HL-60/S4 treated with phorbol 12-myristate 13-acetate at 8.2 ng/mL for 4 days and 3 days (cell line): ENCODE measurements around the gene ZNF850.
"Not testable (repeated sequence)": the region's sequence is repeated elsewhere in the genome, so short reads cannot be mapped to it uniquely, and the experiment has no call there.

ENCODE experiments used
- in situ Hi-C: fragments of 300-500 bp; cut with MboI; formaldehyde crosslinking; loops from 2 replicates; pipeline ENCODE4 v1.15.0; 2022; ENCODE audit warnings: low sequenced_read_pairs

ZNF850 gene

DNA sequence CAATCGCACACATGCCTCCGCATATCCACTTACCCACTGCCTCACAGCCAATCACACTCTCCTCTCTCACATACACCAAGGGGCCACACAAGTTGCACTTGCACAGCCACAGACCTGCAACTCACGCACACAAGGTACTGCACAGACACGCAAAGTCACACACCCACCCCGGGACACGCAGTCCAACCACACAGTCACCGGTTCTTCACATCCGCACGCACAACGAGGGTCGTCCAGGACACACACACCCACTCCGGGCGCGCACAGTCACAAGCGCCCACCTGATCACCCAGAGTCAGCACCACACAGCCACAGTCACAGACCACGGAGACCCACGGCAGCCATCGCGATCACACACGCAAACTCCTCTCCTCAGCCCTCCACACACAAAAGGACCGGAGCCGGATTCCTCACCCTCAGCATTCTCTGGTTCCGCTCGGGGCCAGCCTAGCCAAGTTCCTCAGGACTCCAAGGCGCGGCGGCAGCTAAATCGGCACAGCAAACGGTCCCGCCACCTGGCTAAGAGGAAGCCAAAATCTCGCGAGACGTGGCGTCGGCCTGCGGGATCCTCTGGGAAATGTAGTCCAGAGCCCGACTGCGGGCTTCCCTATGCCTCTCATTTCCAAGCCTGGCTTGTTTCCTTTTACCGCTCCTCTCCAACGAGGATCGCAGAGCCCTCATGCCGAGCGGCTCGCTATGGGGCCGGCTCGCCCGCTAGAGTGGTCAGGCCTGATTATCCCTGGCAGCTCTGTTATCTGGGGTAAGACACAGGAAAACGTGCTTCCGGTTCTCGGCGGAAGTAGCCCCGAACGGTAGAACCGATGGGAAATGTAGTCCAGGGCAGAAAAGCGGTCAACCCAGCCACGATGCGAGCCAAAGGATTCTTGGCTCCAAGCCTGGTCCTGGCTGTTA is at the start of gene ZNF850:
ZNF850 (minus strand) TSS at position 497 of the 912 bp plus-strand sequence. CDS start 10,201 bp downstream, outside the sequence.
- in situ Hi-C loops = no loop called here

DNA sequence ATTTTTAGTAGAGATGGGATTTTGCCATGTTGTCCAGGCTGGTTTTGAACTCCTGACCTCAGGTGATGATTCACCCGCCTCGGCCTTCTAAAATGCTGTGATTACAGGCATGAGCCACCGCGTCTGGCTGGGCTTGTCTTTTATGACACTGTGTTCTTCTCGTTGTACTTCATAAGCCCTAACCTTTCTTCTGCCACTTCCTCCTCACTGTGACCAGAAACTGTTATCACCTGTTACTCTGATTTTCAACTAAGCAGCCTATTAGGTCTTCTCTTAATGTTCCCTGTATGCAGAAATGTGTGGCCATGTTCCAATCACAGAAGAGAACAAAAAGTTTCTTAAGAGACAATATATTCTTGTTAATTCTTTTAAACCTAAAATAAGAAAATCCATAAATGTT is 49.2 kb upstream of the ZNF850 start:
- in situ Hi-C loops = no loop called here

DNA sequence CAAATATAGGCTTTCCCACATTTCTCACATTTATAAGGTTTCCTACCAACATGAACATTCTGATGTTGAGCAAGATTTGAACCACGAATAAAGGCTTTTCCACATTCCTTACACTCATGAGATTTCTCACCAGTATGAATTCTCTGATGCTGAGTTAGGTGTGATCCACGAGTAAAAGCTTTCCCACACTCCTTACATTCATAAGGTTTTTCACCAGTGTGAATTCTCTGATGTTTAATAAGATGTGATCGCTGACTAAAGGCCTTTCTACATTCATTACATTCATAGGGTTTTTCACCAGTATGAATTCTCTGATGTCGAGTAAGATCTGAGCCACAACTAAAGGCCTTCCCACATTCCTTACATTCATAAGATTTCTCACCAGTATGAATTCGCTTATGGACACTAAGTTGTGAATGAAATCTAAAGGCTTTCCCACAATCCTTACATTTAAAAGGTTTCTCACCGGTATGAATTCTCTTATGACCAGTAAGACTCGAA is 46.6 kb upstream of the ZNF850 start:
- in situ Hi-C loops = no loop called here

GRCh38 chr19:36807029-36807428 is 34.4 kb upstream of the ZNF850 start:
- in situ Hi-C loops = no loop called here

DNA sequence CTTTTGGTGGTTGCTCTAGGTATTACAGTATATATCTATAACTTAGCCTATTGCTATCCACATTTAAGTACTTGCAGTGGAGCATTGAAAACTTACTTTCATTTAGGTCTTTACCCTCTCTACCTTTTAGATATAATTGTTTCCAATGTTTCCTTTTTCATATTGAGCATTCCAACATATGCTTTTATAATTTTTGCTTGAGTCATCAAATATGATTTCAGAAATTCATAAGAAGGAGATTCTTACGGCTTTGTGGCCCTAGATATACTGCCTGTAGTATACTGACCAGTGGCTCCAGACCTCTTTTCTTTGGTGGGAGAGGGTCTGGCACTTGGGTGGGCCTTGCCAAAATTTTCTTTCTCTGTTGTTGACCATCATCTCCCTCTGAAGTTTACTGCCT is 32.8 kb upstream of the ZNF850 start:
- in situ Hi-C loops = no loop called here

DNA sequence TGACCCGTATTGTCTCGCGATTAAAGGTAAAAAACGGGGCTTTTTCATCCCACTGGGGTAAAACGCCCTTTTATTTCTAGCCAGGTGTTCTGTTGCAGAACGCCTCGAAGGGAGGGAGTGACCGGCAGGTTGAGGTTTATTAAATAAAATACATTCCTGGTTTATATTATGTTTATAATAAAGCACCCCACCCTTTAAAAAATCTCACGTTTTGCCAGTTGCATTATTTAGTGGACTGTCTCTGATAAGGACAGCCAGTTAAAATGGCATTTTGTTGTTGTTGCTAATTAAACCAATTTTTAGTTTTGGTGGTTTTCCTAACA is 25.1 kb upstream of the ZNF850 start:
- in situ Hi-C loops = no loop called here

GRCh38 chr19:36796714-36796992 is 24.0 kb upstream of the ZNF850 start:
- in situ Hi-C loops = no loop called here

- in situ Hi-C loops = not testable (repeated sequence)
Measured at GRCh38 chr19:36791420-36792141, 19.0 kb upstream of the ZNF850 start.

- in situ Hi-C loops = no loop called here
Measured at GRCh38 chr19:36775768-36776167, 3.2 kb upstream of the ZNF850 start.

DNA sequence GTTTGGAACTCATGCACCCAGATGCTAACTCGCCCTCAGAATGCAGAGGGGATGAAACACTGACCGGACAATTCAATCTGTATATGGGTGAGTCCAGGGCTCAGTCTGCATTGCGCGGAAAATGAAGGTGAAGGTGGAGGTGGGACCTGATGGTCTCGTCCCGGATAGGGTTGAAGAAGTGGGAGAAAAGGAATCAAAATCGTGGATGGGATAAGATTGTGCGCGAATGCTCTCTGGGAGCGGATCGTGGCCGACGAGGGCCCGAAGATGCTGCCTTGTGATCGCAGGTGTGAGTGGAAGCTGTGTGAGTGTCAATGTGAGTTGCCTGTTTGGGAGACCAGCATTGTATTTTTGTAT is 594 bp upstream of the ZNF850 start:
- in situ Hi-C loops = no loop called here

DNA sequence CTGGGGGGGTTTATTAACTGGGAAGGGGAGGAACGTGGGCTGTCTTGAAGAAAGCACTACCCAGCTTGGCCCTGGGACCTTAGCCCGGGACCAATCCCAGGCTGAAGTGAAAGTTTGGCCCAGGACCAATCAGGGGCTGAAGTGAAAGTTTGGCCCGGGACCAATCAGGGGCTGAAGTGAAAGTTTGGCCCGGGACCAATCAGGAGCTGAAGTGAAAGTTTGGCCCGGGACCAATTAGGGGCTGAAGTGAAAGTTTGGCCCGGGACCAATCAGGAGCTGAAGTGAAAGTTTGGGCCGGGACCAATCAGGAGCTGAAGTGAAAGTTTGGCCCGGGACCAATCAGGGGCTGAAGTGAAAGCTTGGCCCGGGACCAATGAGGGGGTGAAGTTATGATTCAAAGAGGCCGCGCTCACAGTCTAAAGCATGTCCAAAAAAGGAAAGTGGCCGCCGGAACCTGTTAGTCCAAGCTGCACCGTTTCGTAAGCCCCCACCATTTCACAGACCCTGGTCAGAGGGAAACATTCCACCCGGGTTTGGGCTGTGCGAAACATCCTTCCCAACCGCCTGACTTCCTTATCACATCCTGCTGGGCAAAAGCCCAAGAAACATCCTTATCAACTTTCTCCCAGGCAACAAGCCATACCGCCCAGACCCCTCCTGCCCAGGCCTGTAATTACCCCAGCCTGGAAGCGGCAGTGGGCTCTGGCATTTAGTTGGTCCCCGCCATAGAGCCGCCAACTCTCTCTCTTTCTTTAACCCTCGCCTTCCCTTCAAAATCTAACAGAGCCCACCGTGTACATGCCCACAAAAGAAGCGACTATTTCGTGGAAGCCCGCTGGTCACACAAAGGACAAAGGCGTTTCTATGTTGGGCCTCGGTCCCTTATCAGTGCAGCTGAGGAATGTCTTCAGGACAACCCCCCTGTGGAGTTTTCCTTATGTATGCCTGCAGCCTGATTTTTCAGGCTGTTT is 1.1 kb downstream of the ZNF850 start:
- in situ Hi-C loops = no loop called here

DNA sequence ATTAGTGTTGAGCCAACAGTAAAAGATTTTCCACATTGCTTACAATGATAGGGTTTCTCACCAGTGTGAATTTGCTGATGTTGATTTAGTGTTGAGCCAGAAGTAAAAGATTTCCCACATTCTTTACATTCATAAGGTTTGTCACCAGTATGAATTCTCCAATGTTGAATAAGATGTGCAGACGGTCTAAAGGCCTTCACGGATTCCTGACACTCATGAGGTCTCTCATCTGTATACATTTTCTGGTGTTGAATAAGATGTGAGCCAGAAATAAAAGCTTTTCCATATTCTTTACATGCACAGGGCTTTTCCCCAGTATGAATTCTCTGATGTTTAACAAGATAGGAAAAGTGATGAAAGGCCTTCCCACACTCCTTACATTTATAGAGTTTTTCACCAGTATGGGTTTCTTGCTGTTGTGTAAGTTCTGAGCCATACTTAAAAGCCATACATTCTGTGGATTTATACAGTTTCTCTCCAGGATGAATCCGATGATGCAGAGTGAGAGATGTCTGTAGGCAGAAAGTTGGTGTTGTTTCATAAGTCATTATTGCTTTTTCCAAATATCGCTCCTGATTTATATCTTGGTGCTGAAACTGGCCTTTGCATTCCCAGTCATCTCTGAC is 22.4 kb downstream of the ZNF850 start:
- in situ Hi-C loops = no loop called here

DNA sequence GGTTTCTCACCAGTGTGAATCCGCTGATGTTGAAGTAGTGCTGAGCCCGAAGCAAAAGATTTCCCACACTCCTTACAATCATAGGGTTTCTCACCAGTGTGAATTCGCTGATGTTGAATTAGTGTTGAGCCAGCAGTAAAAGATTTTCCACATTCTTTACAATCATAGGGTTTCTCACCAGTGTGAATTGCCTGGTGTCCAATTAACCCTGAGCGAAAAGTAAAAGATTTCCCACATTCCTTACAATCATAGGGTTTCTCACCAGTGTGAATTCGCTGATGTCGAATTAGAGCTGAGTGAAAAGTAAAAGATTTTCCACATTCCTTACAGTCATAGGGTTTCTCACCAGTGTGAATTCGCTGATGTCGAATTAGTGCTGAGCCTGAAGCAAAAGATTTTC is 23.0 kb downstream of the ZNF850 start:
- in situ Hi-C loops = not testable (repeated sequence)

GRCh38 chr19:36748431-36749275 is 24.0 kb downstream of the ZNF850 start:
- in situ Hi-C loops = no loop called here

- in situ Hi-C loops = no loop called here
Measured at GRCh38 chr19:36747750-36748149, 24.9 kb downstream of the ZNF850 start.

GRCh38 chr19:36745870-36746269 is 26.7 kb downstream of the ZNF850 start:
- in situ Hi-C loops = no loop called here

DNA sequence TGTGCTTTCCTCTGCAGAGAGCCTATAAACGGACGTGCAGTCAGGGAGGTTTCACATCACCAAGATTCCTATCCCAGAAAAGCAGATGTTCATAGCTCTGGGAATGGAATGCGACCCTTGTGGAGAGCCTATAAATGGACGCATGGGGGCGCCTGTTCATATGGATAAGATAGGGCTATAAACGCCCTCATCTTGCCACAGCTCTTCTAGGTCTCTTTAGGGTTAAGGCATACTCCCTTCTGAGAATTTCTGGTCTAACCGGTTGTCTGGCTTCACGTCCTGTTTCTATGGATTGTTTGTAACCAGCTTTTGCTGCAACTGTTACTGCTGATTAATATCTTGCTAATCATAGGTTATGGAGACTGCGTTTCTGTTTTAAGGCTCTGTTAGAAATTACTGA is 36.4 kb downstream of the ZNF850 start:
- in situ Hi-C loops = not testable (repeated sequence)

- in situ Hi-C loops = no loop called here
Measured at GRCh38 chr19:36719687-36720556, 52.7 kb downstream of the ZNF850 start.

DNA sequence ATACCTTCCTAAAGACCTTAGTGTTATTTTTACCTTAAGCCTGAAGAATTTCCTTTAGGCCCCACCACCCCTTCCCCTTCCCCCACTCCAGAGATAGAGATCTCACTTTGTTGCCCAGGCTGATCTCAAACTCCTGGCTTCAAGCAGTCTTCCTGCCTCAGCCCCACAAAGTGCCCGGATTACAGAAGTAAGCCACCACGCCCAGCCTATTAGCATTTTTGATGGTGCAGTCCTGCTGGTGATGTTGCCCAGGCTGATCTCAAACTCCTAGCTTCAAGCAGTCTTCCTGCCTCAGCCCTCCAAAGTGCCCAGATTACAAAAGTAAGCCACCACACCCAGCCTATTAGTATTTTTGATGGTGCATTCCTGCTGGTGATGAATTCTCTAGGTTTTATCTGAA is 63.2 kb downstream of the ZNF850 start:
- in situ Hi-C loops = no loop called here
